Measurements from ENCODE around the gene ACP7. TPM values are rescaled to one million over a fixed set of nuclear protein-coding genes. Genes with fewer than 3 reads are reported as not detected.
A peak's percentile ranks its signal among the peaks of the same experiment; 100 is the strongest.

ACP7 gene
- total RNA-seq, result 1 to 10 TPM in 3 of 4 donors, under 1 TPM in 1; 0.90 to 3.1 (median 1.6) TPM

GRCh38 chr19:39083983-39084731 lies at the start of gene ACP7:
Gene ACP7, plus strand, starts transcription at chr19:39084368. Its CDS starts 902 bp downstream, at chr19:39085270.
- H3K9me3 ChIP-seq, result no peaks in the 10 kb centered on the region
- H3K4me3 ChIP-seq, result peak within 1 kb of the TSS in 3 of 4 donors; percentile 10 to 47 (median 17)
- no peak for DNase-seq (ENCODE audit: low spot score in 2 of 2)
- peak within 1 kb of the TSS in 3 of 4 donors; percentile 27 to 77 (median 37) for H3K27ac ChIP-seq
- TF ChIP-seq CTCF (IDR thresholded peaks at IDR 0.05) (no peak), POLR2A (IDR thresholded peaks at IDR 0.05) (no peak), EP300 (IDR thresholded peaks at IDR 0.05) (no peak)
- peaks cover 0 to 78% of the 10 kb centered on the region in 2 donors for H3K27me3 ChIP-seq
- H3K36me3 ChIP-seq, result no peaks in the 10 kb centered on the region
- H3K4me1 ChIP-seq, result peaks cover 0 to 18% (median 3%) of the 10 kb centered on the region in 4 donors
- 3 to 5% methylated on average over 26 to 48 of the region's 54 CpGs for WGBS, 2 donors

- no peak for TF ChIP-seq CTCF (IDR thresholded peaks at IDR 0.05)
- TF ChIP-seq EP300 (IDR thresholded peaks at IDR 0.05), result no peak
- no peak for TF ChIP-seq POLR2A (IDR thresholded peaks at IDR 0.05)
- Histone ChIP-seq H3K36me3 (no peaks in the 10 kb centered on the region), H3K9me3 (peaks cover 0 to 4% (median 0%) of the 10 kb centered on the region in 4 donors), H3K27me3 (peaks cover 0 to 12% of the 10 kb centered on the region in 2 donors), H3K4me1 (peaks cover 0 to 22% (median 6%) of the 10 kb centered on the region in 4 donors), H3K27ac (no peak overlapping the region), H3K4me3 (no peak overlapping the region)
- DNase-seq (ENCODE audit: low spot score in 2 of 2), result no peak
These were observed 47.6 kb upstream of the ACP7 start for GRCh38 chr19:39036581-39036980.

- Histone ChIP-seq H3K27ac (no peak overlapping the region), H3K9me3 (peaks cover 0 to 4% (median 0%) of the 10 kb centered on the region in 4 donors), H3K27me3 (peaks cover 0 to 12% of the 10 kb centered on the region in 2 donors), H3K4me3 (no peak overlapping the region), H3K4me1 (peaks cover 0 to 16% (median 3%) of the 10 kb centered on the region in 4 donors), H3K36me3 (no peaks in the 10 kb centered on the region)
- no peak for TF ChIP-seq POLR2A (IDR thresholded peaks at IDR 0.05)
- no peak for TF ChIP-seq CTCF (IDR thresholded peaks at IDR 0.05)
- no peak for TF ChIP-seq EP300 (IDR thresholded peaks at IDR 0.05)
- no peak for DNase-seq (ENCODE audit: low spot score in 2 of 2)
- WGBS, 2 donors, result 37 to 52% methylated on average over 2 of the region's 2 CpGs
These were observed 47.0 kb upstream of the ACP7 start for GRCh38 chr19:39037194-39037593.

GRCh38 chr19:39038098-39038497 lies 46.1 kb upstream of the ACP7 start:
- Histone ChIP-seq H3K4me3 (no peak overlapping the region), H3K36me3 (no peaks in the 10 kb centered on the region), H3K27ac (no peak overlapping the region), H3K4me1 (peaks cover 0 to 6% (median 0%) of the 10 kb centered on the region in 4 donors), H3K9me3 (peaks cover 0 to 4% (median 0%) of the 10 kb centered on the region in 4 donors), H3K27me3 (peaks cover 0 to 12% of the 10 kb centered on the region in 2 donors)
- 17 to 18% methylated on average over 9 of the region's 9 CpGs for WGBS, 2 donors
- DNase-seq (ENCODE audit: low spot score in 2 of 2), result no peak
- TF ChIP-seq CTCF (IDR thresholded peaks at IDR 0.05), result no peak
- TF ChIP-seq EP300 (IDR thresholded peaks at IDR 0.05), result no peak
- no peak for TF ChIP-seq POLR2A (IDR thresholded peaks at IDR 0.05)

- no peak for TF ChIP-seq CTCF (IDR thresholded peaks at IDR 0.05)
- no peak for TF ChIP-seq POLR2A (IDR thresholded peaks at IDR 0.05)
- TF ChIP-seq EP300 (IDR thresholded peaks at IDR 0.05), result no peak
- H3K4me3 ChIP-seq, result no peak overlapping the region
- H3K27ac ChIP-seq, result no peak overlapping the region
- 69 to 85% methylated on average over 6 of the region's 6 CpGs for WGBS, 2 donors
- no peaks in the 10 kb centered on the region for H3K4me1 ChIP-seq
- DNase-seq (ENCODE audit: low spot score in 2 of 2), result no peak
- H3K27me3 ChIP-seq, result no peaks in the 10 kb centered on the region
- H3K36me3 ChIP-seq, result no peaks in the 10 kb centered on the region
- H3K9me3 ChIP-seq, result peaks cover 0 to 4% (median 0%) of the 10 kb centered on the region in 4 donors
These were observed 38.7 kb upstream of the ACP7 start for GRCh38 chr19:39045506-39045905.
